Hepatocyte (in vitro differentiated cells): ENCODE measurements around the gene MX2. TPM values are rescaled to one million over a fixed set of nuclear protein-coding genes. Genes with fewer than 3 reads are reported as not detected.

Experiments used
- DNase-seq: peaks from one replicate; pipeline ENCODE4 v3.0.0-alpha.2; 2016; ENCODE audit warnings: low spot score
- H2AFZ ChIP-seq: fragments of 200-600 bp; sonication (generic); 2 replicates; pipeline ENCODE4 v1.6.0; 2016; ENCODE audit warnings: antibody characterized with exemption, mild to moderate bottlenecking
- H3K27ac ChIP-seq: fragments of 200-600 bp; sonication (generic); 2 replicates; pipeline ENCODE4 v1.5.1; 2016; ENCODE audit warnings: mild to moderate bottlenecking
- H3K27me3 ChIP-seq: fragments of 200-600 bp; sonication (generic); 2 replicates; pipeline ENCODE4 v1.6.1; 2016
- H3K36me3 ChIP-seq: fragments of 200-600 bp; sonication (generic); replicated peaks from 2 replicates; pipeline ENCODE4 v1.5.1; 2016; ENCODE audit warnings: low read depth; ENCODE audit not compliant: insufficient read depth
- H3K4me1 ChIP-seq: fragments of 200-600 bp; sonication (generic); 2 replicates; pipeline ENCODE4 v1.5.1; 2016; ENCODE audit warnings: mild to moderate bottlenecking, moderate library complexity; ENCODE audit not compliant: insufficient read depth
- H3K4me2 ChIP-seq: fragments of 200-600 bp; sonication (generic); 2 replicates; pipeline ENCODE4 v1.6.0; 2016
- H3K4me3 ChIP-seq: fragments of 200-600 bp; sonication (generic); 2 replicates; pipeline ENCODE4 v1.5.1; 2016; ENCODE audit warnings: mild to moderate bottlenecking
- H3K79me2 ChIP-seq: fragments of 200-600 bp; sonication (generic); 2 replicates; pipeline ENCODE4 v1.6.0; 2017; ENCODE audit warnings: mild to moderate bottlenecking
- H3K9me2 ChIP-seq: fragments of 200-600 bp; sonication (generic); replicated peaks from 2 replicates; pipeline ENCODE4 v1.6.0; 2017; ENCODE audit warnings: mild to moderate bottlenecking; ENCODE audit not compliant: insufficient read depth
- H3K9me3 ChIP-seq: fragments of 200-600 bp; sonication (generic); 2 replicates; pipeline ENCODE4 v1.5.1; 2016; ENCODE audit warnings: low read depth, mild to moderate bottlenecking
- H4K20me1 ChIP-seq: fragments of 200-600 bp; sonication (generic); 2 replicates; pipeline ENCODE4 v1.6.0; 2016; ENCODE audit warnings: mild to moderate bottlenecking; ENCODE audit not compliant: insufficient read depth, poor library complexity, severe bottlenecking
- CTCF ChIP-seq: fragments of 200-600 bp; sonication (generic); IDR thresholded peaks from 2 replicates; pipeline ENCODE4 v1.5.1; 2016; ENCODE audit warnings: antibody characterized with exemption, mild to moderate bottlenecking; ENCODE audit not compliant: poor library complexity
- EZH2 ChIP-seq: fragments of 200-600 bp; sonication (generic); IDR thresholded peaks from 2 replicates; pipeline ENCODE4 v1.6.1; 2016; ENCODE audit warnings: antibody characterized with exemption, mild to moderate bottlenecking, borderline replicate concordance
- EZH2phosphoT487 ChIP-seq: fragments of 200-600 bp; sonication (generic); IDR thresholded peaks from one replicate; pipeline ENCODE4 v1.6.1; 2018; ENCODE audit warnings: antibody characterized with exemption, mild to moderate bottlenecking, low read depth, moderate library complexity; ENCODE audit not compliant: unreplicated experiment, severe bottlenecking
- WGBS: methylation state at CpG from one replicate; pipeline ENCODE4 v1.1.6; 2016; ENCODE audit warnings: low lambda C conversion rate; ENCODE audit errors: missing lambda C conversion rate; 5-methylcytosine and 5-hydroxymethylcytosine counted together
- polyA plus RNA-seq: library from polyadenylated mRNA; unstranded; fragments of >200 nt; fragmentation: Nextera tagmentation; extraction: Ambion mirVana; gene quantifications from 2 replicates; pipeline ENCODE4 v1.2.1, GENCODE V29; 2016
- total RNA-seq: library from RNA; depleted of rRNA; stranded (reverse); fragments of >200 nt; gene quantifications from 2 replicates; pipeline ENCODE4 v1.2.3, GENCODE V29; 2014

Gene MX2
- total and polyA plus RNA-seq, 2 experiments from 2014 or later = 1.1 to 2.6 TPM

GRCh38 chr21:41398831-41399230, 37.0 kb downstream of the MX2 start:
- Histone ChIP-seq H3K4me2 (no peak overlapping the region), H3K4me1 (no peaks in the 10 kb centered on the region), H3K9me2 (no peaks in the 10 kb centered on the region), H3K27me3 (no peaks in the 10 kb centered on the region), H2AFZ (no peak overlapping the region), H3K36me3 (no peaks in the 10 kb centered on the region), H4K20me1 (no peaks in the 10 kb centered on the region), H3K4me3 (no peak overlapping the region), H3K27ac (no peak overlapping the region), H3K9me3 (no peaks in the 10 kb centered on the region), H3K79me2 (no peaks in the 10 kb centered on the region)
- TF ChIP-seq EZH2phosphoT487 (no peak), EZH2 (no peak), CTCF (no peak)
- DNase-seq = no peak
- 93% methylated on average over 16 of the region's 16 CpGs for WGBS

GRCh38 chr21:41399246-41399800, 37.5 kb downstream of the MX2 start:
- no peaks in the 10 kb centered on the region for H3K36me3 ChIP-seq

GRCh38 chr21:41402231-41402630, 40.4 kb downstream of the MX2 start:
- Histone ChIP-seq H3K36me3 (no peaks in the 10 kb centered on the region), H3K27ac (no peak overlapping the region), H3K79me2 (no peaks in the 10 kb centered on the region), H3K9me2 (no peaks in the 10 kb centered on the region), H3K9me3 (no peaks in the 10 kb centered on the region), H3K4me2 (no peak overlapping the region), H3K4me3 (no peak overlapping the region), H4K20me1 (no peaks in the 10 kb centered on the region), H3K4me1 (no peaks in the 10 kb centered on the region), H3K27me3 (no peaks in the 10 kb centered on the region), H2AFZ (no peak overlapping the region)
- 94% methylated on average over 11 of the region's 11 CpGs for WGBS
- DNase-seq = no peak
- no peak for TF ChIP-seq EZH2phosphoT487
- TF ChIP-seq CTCF = no peak
- no peak for TF ChIP-seq EZH2

More at GRCh38 chr21:41399246-41399800, 37.5 kb downstream of the MX2 start:
- no peaks in the 10 kb centered on the region for H4K20me1 ChIP-seq
- no peaks in the 10 kb centered on the region for H3K9me2 ChIP-seq
- no peaks in the 10 kb centered on the region for H3K4me1 ChIP-seq
- TF ChIP-seq EZH2 (no peak), CTCF (no peak), EZH2phosphoT487 (no peak)
- no peaks in the 10 kb centered on the region for H3K79me2 ChIP-seq
- no peak overlapping the region for H3K4me3 ChIP-seq
- 90% methylated on average over 7 of the region's 7 CpGs for WGBS
- no peak overlapping the region for H2AFZ ChIP-seq
- DNase-seq = no peak
- H3K4me2 ChIP-seq = no peak overlapping the region
- H3K27ac ChIP-seq = no peak overlapping the region
- no peaks in the 10 kb centered on the region for H3K9me3 ChIP-seq
- no peaks in the 10 kb centered on the region for H3K27me3 ChIP-seq

- Histone ChIP-seq H2AFZ (no peak overlapping the region), H3K4me2 (no peak overlapping the region), H3K9me3 (no peaks in the 10 kb centered on the region), H3K4me1 (no peaks in the 10 kb centered on the region), H3K36me3 (no peaks in the 10 kb centered on the region), H3K4me3 (no peak overlapping the region), H3K9me2 (no peaks in the 10 kb centered on the region), H3K27me3 (no peaks in the 10 kb centered on the region), H3K27ac (no peak overlapping the region), H3K79me2 (no peaks in the 10 kb centered on the region), H4K20me1 (no peaks in the 10 kb centered on the region)
- 88% methylated on average over 10 of the region's 10 CpGs for WGBS
- no peak for DNase-seq
- no peak for TF ChIP-seq EZH2phosphoT487
Measured at GRCh38 chr21:41402796-41403195, 41.0 kb downstream of the MX2 start.
